HG02678 (cell line): ENCODE measurements around the gene NOMO2.
"Not testable (repeated sequence)": the region's sequence is repeated elsewhere in the genome, so short reads cannot be mapped to it uniquely, and the experiment has no call there.

Experiments used
- ATAC-seq: cut with Tn5 transposase; IDR thresholded peaks from one replicate; pipeline ENCODE4 v1.9.1; 2021; ENCODE audit warnings: mild to moderate bottlenecking, moderate library complexity; ENCODE audit not compliant: unreplicated experiment

Gene NOMO2

DNA sequence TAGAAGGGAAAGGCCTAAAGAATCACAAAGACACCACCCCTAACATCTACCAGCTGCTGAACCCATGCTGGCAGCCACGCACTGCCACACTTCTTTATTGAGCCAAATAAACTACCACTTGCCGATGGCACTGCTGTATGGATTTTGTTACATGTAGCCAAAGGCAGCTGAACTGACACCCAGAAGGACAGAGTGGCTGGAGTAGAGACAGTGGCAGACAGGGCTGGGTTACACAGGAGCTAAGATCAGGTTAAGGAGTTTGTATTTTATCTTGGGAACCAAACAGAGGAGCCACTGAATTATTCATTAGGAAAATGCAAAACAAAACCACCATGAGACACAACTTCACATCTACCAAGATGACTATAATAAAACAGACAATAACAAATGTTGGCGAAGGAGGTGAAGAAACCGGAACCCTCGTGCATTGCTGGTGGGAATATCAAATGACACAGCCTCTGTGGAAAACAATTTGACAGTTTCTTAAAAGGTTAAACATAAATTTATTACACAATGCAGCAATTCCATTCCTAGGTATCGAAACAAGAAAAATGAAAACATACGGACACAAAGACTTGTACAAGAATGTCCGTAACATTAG, 35.9 kb downstream of the NOMO2 start:
- not testable (repeated sequence) for ATAC-seq

DNA sequence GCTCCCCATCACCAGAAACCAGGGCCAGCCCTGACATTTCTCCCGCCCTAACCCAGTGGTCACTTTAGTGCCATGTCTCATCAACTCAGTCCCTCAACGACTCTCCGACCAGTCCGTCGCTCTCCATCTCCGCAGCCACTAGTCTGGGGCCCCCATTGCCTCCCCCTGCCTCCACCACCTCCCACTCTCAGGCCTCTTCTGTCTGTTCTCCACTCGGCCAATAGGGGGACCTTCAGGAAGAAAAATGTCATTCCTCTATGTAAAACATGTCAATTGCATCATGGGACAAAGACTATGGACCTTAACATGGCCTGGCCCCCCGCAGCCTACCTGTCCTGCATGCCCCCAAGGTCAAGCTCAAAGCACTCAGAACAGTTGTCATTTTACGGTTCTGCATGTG, 39.3 kb downstream of the NOMO2 start:
- not testable (repeated sequence) for ATAC-seq

DNA sequence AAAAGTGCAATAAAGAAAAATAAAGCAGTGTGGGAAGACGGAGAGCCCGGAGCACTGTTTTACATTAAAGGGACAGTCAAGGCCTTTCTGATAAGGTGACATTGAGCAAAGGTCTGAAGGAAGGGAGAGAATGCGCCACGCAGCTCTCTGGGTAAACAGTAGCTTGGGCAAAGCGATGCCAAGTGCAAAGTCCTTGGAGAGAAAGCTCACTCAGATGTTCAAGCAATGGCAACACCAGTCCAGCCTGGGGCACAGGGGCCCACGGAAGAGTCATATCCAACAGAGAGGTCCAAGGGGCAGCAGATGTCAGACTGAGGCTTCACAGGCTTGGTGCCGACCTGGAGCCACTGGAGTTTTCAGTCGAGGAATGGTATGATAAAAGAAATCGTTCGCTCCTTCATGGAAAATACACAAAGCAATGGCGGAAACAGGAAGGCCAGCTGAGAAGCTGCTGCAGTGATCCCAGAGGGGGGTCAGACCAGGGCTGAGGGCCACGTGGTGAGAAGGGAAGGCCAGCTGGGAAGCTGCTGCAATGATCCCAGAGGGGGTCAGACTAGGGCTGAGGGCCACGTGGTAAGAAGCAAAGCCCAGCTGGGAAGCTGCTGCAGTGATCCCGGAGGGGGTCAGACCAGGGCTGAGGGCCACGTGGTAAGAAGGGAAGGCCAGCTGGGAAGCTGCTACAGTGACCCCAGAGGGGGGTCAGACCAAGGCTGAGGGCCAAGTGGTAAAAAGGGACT, 40.3 kb downstream of the NOMO2 start:
- not testable (repeated sequence) for ATAC-seq

DNA sequence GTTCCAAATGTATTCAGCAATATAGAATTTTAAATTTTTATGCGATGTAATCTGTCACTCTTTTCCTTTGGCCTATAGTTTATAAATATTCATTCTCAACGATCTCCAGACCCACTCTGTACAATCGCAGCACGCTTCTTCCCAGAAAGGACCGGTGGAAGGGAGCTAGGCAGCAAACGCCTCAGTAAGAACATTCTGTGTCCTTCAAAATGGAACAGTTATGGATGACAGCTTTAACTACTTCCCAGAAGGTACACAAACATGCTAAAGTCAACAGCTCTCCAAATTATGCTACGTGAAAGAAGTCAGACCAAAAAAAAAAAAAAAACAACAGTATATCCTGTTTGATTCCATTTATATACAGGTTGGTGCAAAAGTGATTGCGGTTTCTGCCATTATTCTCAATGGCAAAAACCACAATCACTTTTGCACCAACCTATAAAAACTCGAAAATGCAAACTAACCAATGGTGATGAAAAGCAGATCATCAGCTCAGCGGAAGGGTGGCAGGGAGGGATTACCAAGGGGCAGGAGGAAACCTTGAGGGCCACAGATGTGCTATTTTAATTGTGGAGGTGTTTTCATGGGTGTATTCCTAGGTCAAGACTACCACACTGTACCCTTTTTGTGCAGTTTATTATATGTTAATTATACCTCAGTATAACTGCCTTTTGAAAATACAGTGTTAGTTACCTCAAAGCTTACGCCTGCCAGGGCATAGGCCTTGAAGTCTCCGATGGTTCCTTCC, 43.2 kb downstream of the NOMO2 start:
- not testable (repeated sequence) for ATAC-seq

DNA sequence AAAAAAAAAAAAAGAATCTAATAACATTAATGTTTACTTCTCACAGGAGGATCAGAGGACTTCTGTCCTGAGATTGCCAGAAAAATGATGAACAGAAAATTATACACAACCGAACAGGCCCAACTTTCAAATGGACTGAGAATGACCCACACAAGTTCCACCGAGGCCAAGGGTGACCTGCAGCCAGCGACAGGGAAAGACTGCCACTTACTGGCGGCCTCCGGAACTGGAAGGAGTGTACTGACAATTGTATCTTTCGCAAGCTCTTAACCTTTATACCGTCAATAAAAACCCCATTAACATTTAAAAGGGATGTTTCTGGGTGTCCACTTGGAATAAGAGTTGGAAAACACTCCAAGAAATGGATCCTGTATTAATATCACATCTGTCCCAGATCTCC, 63.5 kb downstream of the NOMO2 start:
- ATAC-seq: not testable (repeated sequence)

DNA sequence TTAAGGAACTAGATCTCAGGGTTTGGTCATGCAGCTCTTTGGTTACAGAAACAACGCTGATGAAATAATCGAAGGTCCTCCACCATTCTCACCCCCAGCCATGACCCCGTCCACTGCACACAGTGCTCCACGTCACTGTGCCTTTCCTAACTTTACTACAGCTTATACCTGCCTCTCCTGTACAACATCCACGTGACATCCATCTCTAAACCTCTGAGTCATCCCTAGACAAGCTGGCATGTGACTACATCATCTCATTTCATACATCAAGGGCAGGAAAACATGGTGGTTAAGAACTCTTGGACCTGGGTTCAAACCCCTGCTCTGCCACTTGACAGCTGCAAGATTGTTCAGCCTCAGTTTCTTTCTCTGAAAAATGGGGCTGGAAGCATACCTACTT, 64.9 kb downstream of the NOMO2 start:
- not testable (repeated sequence) for ATAC-seq

DNA sequence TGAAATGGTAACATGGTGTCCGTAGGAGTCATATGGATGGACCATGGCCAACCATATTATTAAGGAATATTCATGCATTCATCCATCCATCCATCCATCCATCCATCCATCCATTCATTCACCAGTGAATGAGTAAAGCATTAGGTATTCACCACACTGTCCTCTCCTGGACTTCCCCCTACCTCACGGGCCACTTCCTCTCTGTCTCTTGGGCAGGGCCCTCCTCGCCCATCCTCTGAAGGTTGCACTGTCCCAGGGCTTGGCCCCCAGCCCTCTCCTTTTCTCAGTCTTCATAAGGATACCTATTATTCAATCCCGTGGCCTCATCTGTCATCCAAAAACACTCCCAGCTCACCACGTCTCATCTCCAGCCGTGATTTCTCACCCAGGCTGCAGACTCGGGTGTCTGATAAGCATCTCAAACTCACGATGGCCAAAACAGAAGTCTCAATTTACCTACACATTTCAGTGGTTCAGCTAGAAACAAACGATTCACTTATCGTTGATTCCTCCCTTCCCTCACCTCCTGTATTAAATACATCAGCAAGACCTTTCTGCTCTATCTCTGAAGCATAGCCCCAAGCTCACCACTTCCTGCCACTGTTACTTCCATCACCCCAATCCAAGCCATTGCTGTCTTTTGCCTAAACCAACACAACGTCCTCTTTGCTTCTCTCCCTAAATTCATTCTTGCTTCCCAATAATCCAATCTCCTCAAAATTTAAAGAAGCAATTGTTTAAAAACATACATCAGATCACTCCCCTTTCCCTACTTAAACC, 69.6 kb downstream of the NOMO2 start:
- ATAC-seq: not testable (repeated sequence)

DNA sequence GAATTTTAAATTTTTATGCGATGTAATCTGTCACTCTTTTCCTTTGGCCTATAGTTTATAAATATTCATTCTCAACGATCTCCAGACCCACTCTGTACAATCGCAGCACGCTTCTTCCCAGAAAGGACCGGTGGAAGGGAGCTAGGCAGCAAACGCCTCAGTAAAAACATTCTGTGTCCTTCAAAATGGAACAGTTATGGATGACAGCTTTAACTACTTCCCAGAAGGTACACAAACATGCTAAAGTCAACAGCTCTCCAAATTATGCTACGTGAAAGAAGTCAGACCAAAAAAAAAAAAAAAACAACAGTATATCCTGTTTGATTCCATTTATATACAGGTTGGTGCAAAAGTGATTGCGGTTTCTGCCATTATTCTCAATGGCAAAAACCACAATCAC, 125.9 kb downstream of the NOMO2 start:
- not testable (repeated sequence) for ATAC-seq

DNA sequence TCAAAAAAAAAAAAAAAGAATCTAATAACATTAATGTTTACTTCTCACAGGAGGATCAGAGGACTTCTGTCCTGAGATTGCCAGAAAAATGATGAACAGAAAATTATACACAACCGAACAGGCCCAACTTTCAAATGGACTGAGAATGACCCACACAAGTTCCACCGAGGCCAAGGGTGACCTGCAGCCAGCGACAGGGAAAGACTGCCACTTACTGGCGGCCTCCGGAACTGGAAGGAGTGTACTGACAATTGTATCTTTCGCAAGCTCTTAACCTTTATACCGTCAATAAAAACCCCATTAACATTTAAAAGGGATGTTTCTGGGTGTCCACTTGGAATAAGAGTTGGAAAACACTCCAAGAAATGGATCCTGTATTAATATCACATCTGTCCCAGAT, 146.1 kb downstream of the NOMO2 start:
- ATAC-seq: not testable (repeated sequence)

DNA sequence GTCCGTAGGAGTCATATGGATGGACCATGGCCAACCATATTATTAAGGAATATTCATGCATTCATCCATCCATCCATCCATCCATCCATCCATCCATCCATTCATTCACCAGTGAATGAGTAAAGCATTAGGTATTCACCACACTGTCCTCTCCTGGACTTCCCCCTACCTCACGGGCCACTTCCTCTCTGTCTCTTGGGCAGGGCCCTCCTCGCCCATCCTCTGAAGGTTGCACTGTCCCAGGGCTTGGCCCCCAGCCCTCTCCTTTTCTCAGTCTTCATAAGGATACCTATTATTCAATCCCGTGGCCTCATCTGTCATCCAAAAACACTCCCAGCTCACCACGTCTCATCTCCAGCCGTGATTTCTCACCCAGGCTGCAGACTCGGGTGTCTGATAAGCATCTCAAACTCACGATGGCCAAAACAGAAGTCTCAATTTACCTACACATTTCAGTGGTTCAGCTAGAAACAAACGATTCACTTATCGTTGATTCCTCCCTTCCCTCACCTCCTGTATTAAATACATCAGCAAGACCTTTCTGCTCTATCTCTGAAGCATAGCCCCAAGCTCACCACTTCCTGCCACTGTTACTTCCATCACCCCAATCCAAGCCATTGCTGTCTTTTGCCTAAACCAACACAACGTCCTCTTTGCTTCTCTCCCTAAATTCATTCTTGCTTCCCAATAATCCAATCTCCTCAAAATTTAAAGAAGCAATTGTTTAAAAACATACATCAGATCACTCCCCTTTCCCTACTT, 152.2 kb downstream of the NOMO2 start:
- not testable (repeated sequence) for ATAC-seq

DNA sequence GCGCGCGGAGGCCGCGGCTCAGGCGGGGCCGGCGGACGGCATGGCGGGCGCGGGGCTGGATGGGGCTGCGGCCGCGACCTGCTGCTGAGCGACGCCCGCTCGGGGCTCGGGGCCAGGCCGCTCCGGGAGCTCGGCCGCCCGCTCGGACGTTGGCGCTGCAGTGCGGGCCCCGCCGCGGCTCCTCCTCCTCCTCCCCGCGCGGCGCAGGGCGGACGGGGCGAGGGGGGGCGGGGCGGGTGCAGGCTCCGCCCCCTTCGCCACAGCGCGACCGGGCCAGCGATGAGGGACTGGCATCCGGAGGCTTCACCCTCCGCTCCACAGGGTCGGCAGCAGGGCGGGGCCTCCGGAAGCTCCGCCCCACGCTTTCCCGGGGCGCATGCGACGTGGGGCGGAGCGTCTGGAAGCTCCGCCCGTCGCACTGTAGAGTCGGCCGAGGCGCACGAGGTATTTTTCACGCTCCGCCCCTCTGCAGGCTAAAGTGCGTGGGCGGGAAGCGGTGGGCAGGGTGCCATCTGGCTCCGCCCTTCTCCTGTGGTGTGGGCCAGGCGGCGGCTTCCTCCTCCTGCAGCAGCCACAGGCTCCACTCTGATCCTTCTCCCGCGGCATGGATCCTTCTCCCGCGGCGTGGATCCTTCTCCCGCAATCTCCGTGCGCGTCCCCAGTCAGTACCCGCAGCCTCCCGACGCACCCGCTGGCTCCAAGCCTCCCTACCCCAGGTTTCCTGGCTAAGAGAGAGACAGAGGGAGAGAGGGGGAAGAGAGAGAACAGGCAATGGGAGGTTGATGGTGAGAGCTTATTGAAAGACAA, 159.8 kb downstream of the NOMO2 start:
- peak; percentile 74 for ATAC-seq

DNA sequence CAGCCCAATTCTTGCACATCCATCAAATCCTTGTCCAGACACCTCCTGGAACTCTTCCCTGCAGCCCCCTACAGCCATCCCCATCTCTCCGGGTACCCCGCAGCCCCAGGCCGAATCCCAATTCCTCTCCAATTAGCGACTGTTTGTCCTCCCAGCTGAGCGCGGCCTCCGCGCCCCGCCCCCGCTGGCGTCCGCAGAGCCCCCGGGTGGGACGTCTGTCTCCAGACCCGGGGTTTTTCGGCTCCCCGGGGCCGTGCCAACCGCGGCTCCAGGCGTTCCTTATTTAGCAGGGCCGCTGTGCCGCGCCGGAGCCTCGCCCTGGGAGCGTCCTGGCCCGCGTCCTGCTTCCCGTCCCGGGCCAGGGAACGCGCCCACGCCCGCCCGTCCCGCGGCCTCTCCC, 160.7 kb downstream of the NOMO2 start:
- not testable (repeated sequence) for ATAC-seq

DNA sequence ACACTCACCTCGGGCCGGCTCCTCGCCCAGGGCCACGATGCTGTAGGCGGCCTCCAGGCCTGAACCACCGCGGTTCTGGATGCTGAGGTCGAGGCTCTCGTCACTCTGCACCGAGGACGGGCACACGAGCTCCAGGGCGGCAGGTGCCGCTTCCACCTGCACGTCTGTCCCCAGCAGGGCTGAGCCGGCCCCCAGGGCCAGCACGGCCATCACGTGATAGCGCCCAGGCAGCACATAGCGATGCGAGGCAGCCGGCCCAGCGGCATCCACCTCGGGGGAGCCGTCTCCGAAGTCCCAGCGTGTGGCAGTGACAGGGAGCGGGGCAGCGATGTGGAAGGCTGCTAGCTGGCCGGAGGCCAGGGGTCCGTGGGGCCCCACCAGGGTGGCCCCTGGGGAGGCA, 167.5 kb downstream of the NOMO2 start:
- not testable (repeated sequence) for ATAC-seq

DNA sequence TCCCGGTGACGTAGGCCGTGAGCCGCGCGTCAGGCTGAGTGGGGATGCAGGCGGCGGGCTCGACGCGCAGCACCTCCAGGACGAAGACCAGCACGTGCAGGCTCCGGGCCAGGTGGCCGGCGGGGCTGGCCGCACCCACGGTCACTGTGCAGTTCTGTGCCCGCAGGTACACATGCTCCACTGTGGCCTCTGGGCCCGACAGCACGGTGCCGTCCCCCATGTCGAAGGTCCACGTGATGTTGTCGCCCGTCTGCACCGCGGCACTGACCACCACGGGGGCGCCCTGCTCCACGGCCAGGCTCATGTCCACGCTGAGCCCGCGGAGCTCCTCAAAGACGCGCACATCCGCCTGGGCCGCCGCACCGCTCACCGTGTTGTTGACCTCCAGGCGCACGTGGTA, 174.1 kb downstream of the NOMO2 start:
- not testable (repeated sequence) for ATAC-seq

DNA sequence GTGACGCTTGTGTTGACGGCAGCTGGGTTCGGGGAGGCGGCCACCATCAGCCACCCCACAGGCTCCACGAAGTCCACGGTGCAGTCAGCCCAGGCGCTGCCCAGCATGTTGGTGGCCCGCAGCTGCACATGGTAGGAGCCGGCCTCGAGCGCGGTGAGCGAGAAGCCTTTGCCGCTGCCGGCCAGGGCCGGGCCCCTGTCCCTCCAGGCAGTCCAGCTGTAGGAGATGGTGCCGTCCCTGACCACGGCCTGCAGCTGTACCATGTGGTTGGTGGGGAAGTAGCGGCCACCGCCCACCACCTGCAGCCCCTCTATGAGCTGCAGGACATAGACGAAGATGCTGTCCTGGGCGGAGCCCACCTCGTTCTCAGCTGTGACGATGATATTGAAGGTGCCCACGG, 175.4 kb downstream of the NOMO2 start:
- ATAC-seq: not testable (repeated sequence)

DNA sequence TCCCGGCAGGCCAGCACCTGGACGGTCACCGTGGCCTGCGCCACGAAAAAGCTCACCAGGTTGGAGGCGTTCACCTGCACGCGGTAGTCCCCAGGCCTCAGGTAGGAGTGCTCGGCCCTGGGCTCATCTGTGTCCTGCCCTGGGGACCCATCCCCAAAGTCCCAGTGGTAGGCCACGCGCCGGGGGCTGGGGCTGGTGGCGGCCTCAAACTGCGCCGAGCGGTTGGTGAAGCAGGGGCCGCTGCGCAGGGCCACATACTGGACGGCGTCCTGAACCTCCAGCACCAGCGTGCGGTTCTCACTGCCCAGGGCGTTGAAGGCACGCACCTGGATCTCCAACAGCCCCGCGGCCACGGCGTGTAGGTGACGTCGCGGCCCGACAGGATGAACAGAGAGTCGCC, 176.6 kb downstream of the NOMO2 start:
- not testable (repeated sequence) for ATAC-seq

DNA sequence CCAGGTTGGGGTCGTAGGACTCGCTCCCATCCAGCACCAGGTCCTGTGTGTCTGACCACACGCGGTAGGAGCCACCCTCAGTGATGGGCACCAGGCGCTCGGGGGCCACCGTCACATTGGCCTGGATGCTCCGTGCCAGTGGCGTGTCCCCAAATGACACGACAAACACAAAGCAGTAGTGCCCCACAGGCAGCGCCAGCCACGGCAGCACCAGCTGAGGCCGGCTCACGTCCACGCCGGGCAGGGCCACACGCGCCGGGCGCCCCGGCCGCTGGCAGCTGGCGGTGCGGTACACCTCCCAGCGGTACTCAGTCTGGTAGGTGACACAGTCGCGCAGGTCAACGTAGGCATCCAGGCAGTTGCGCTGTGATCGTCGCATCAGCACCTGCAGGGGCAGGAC, 177.0 kb downstream of the NOMO2 start:
- ATAC-seq: not testable (repeated sequence)

DNA sequence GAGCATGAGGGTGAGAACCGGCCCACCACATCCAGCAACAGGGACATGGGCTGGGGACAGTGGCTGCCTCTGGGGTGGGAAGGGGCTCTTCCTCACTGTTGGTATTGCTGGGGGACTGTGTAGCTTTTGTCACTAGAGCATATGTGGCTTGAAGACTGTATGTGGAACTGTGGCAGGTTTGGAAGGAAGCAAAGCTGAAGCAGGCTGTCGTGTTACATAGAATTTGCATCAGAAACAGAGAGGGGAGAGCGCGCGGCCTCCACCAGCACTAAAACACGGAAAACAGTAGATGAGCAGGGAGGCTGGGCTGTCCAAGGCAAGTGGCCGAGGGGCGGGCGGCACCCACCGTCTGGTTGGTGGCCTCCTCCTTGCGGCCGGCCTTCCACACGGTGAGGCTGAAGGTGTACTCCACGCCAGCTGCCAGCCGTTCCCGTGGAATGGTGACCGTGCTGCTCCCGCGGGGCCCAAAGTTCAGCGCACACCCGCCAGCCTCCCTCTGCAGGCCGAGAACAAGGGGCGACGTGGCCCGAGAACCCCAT, 177.7 kb downstream of the NOMO2 start:
- not testable (repeated sequence) for ATAC-seq

DNA sequence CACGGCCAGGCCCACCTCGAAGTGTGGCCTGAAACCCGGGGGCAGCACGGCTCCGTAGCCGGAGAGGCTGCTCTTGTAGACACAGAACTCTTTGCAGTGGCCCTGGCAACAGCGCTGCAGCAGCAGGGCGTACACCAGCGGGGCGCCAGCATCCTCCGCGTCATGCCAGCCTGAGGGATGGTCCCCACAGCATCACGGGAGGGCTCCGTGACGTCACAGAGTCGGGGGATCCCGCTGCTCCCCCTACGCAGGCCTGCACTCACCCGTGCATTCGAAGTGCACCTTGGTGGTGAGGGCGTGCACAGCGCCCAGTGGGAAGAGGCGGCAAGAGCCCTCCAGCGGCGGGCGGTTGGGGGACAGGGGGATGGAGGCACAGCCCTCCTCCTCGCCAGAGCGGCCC, 179.2 kb downstream of the NOMO2 start:
- ATAC-seq: not testable (repeated sequence)
